ENCODE results near the gene FATE1.

Gene FATE1

DNA sequence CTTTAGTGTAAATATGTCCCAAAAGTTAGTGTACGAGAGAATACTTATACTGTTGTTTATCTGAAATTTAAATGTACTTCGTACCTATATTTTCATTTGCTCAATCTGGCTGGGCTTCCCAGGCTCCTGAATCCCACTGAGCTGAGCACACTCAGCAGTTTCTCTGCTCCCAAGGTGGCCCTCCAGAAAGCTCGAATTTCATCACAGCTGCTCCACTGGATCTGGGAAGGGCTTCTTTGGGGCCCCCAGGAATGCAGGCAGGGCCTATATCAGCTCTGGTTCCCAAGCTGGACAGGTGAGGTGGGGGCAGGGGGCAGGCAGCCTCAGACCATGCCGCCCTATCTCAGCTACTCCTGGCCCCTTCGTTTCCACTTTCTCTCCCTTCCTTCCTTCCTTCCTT is 1.5 kb upstream of the FATE1 start:
- DNase-seq (ENCODE audit: low read depth), result no peak
- no peak overlapping the region for H3K4me3 ChIP-seq (ENCODE audit: low read depth, low read length)
- TF ChIP-seq, protein P1, sequence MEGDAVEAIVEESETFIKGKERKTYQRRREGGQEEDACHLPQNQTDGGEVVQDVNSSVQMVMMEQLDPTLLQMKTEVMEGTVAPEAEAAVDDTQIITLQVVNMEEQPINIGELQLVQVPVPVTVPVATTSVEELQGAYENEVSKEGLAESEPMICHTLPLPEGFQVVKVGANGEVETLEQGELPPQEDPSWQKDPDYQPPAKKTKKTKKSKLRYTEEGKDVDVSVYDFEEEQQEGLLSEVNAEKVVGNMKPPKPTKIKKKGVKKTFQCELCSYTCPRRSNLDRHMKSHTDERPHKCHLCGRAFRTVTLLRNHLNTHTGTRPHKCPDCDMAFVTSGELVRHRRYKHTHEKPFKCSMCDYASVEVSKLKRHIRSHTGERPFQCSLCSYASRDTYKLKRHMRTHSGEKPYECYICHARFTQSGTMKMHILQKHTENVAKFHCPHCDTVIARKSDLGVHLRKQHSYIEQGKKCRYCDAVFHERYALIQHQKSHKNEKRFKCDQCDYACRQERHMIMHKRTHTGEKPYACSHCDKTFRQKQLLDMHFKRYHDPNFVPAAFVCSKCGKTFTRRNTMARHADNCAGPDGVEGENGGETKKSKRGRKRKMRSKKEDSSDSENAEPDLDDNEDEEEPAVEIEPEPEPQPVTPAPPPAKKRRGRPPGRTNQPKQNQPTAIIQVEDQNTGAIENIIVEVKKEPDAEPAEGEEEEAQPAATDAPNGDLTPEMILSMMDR (conservative IDR thresholded peaks at IDR 0.05; ENCODE audit: low read depth, low read length), result no peak

DNA sequence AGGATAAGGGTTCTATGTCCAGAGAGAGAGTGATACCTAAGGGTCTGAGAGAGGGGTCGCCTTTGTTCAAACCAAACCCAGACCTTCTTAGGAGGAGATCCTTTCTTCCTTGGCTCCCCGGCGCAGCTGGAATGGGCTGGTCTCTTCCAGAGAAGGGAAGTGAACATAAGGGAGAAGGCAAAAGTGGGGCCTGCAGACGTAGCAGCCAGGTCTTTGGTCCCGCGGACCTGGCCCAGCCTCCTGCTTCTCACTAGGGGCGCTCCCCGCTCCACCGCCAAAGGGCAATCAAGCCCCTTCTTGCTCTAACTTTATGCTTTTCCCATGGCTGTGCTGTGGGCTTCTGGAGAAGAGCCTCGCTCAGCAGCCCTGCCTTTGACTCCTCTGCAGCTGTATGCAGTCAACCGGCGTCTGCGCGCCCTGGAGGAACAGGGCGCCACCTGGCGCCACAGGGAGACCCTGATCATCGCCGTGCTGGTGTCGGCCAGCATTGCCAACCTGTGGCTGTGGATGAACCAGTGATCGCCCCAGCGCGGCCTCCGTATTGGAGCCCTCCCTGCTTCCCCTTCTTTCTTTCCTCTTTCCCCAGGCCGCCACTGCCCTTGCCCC is 6.5 kb downstream of the FATE1 start:
- peak; percentile 14 for DNase-seq (ENCODE audit: low read depth)
- TF ChIP-seq, protein P1 (conservative IDR thresholded peaks at IDR 0.05; ENCODE audit: low read depth, low read length), result peak; percentile 38
- H3K4me3 ChIP-seq (ENCODE audit: low read depth, low read length), result no peak overlapping the region

DNA sequence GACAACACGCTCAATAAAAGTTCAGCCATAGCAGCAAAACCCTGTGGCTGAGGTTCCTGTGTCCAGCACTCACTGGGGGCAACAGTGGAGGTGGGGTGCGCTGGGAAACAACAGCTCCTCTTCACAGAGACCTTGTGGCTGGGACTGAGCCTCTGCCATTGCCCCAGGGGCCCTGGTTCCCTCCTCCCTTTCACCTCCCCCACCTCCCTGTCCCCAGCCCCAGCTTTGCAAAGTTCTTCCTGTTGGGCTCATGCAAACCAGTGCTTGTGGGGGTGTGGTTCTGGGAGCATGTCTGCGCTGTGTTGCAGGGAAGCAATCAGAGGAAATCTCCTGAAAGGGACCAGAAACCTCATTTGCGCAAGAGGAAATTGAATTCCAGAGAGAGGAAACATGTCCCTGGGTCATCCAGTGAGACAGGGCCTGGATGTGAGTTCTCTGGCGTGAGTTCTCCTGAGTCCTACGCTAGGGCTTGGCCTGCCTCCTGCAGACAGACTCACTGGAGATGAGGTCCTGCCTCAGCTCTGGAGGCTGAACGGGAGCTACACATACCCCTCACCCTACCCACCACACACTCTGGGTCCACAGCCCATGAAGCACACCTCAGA is 7.4 kb downstream of the FATE1 start:
- no peak for DNase-seq (ENCODE audit: low read depth)
- TF ChIP-seq, protein P1 (conservative IDR thresholded peaks at IDR 0.05; ENCODE audit: low read depth, low read length), result no peak
- no peak overlapping the region for H3K4me3 ChIP-seq (ENCODE audit: low read depth, low read length)

DNA sequence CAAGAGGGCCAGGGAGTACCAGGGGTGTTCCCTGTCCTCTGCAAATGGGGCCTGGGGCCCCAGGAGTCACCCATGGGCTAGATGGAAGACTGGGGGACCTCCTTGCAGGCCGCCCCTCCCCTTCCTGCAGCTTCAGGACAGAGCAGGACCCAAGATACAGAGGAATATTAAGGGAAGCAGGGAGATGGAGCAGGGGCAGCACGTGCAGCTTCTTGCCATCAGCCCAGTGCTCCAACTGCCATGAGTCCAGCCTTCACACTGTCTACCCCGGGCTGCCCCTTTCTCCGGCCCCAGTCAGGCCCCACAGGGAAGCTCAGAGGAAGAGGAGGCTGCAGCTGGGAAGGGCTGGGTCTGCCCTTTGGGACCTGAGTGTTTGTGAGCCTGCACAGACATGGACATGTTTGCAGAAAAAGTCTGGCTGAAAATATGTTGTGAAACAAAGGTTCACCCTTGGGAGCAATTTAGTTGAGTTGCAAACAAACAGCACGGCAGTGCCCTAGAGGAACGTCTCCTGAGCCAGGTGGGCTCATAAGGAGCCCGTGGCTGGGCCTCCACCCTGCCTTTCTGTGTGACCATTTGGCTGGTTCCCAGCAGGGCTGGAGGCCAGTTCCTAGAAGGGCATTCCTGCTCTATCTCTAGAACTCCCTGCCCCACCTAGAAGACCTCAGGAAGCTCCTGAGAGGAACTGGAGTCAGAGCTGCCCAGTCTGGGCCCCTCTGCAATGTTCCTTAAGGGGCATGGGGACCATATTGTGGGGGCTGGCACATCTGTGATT is 8.9 kb downstream of the FATE1 start:
- no peak for DNase-seq (ENCODE audit: low read depth)
- H3K4me3 ChIP-seq (ENCODE audit: low read depth, low read length), result no peak overlapping the region
- TF ChIP-seq, protein P1 (conservative IDR thresholded peaks at IDR 0.05; ENCODE audit: low read depth, low read length), result no peak

DNA sequence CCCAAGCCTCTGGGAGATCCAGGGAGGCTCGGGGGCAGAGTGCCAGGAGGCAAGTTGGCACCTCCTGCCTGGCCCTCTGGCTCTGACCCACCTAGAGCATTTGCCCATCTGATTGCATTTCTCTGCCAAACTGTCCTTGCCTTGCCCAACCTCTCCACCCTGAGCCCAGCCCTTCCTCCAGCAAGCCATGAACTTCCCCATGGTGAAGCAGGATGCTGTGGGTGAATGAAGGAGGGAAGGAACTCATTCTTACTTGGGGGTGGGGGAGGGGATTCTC is 9.4 kb downstream of the FATE1 start:
- no peak for DNase-seq (ENCODE audit: low read depth)
- no peak overlapping the region for H3K4me3 ChIP-seq (ENCODE audit: low read depth, low read length)
- TF ChIP-seq, protein P1 (conservative IDR thresholded peaks at IDR 0.05; ENCODE audit: low read depth, low read length), result no peak

DNA sequence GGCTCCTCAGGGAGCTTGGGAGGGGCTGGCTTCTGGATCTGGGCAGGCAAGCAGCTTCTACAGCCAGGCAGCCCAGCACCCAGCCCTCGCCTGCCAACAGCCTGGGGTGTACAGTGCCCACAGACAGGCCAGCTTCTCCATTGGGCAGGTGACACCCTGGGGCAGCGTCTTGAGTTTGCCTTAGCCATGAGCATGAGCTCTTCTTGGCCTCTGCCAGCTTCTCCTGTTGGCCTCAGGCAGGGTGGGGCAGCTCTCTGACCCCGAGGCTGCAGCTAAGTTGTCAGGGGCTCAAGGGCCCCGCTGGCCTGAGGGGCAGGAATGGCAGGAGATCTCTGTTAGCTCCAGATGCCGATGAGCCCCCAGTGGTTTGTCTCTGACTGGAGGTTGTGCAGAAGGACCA is 10.9 kb downstream of the FATE1 start:
- H3K4me3 ChIP-seq (ENCODE audit: low read depth, low read length), result no peak overlapping the region
- DNase-seq (ENCODE audit: low read depth), result no peak
- TF ChIP-seq, protein P1 (conservative IDR thresholded peaks at IDR 0.05; ENCODE audit: low read depth, low read length), result no peak
